ENCODE data around the gene LUZP2.

Gene LUZP2

GRCh38 chr11:25094085-25094802 lies 597.4 kb downstream of the LUZP2 start:
- Histone ChIP-seq H3K9me3 (ENCODE audit: severe bottlenecking) (no peaks in the 10 kb centered on the region), H3K27me3 (ENCODE audit: insufficient read depth, low read depth, severe bottlenecking) (no peaks in the 10 kb centered on the region), H3K4me3 (ENCODE audit: low read depth, low read length) (no peak overlapping the region), H3K36me3 (no peaks in the 10 kb centered on the region), H3K27ac (no peak overlapping the region)
- DNase-seq: peak; percentile 6
- TF ChIP-seq, protein P1, sequence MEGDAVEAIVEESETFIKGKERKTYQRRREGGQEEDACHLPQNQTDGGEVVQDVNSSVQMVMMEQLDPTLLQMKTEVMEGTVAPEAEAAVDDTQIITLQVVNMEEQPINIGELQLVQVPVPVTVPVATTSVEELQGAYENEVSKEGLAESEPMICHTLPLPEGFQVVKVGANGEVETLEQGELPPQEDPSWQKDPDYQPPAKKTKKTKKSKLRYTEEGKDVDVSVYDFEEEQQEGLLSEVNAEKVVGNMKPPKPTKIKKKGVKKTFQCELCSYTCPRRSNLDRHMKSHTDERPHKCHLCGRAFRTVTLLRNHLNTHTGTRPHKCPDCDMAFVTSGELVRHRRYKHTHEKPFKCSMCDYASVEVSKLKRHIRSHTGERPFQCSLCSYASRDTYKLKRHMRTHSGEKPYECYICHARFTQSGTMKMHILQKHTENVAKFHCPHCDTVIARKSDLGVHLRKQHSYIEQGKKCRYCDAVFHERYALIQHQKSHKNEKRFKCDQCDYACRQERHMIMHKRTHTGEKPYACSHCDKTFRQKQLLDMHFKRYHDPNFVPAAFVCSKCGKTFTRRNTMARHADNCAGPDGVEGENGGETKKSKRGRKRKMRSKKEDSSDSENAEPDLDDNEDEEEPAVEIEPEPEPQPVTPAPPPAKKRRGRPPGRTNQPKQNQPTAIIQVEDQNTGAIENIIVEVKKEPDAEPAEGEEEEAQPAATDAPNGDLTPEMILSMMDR (IDR thresholded peaks at IDR 0.05; ENCODE audit: low read depth, low read length): no peak

DNA sequence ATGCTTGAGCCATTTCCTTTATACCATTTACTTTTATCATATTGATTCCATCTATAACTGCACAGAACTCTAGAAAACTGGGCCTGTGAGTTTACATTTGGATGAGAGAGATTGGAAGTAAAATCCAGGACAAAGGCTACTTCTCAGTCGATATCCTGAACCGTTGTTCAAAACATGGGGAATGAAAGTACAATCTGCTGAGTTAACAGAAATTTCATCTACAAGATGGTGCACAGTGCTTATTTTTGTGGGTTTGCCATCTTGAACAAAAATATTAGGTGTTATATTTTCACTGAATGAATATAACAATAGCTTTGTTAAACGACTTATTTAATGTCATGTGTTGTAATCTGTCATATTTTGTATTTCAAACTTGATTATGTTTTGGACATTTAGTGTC lies 622.6 kb downstream of the LUZP2 start:
- Histone ChIP-seq H3K9me3 (ENCODE audit: severe bottlenecking) (no peaks in the 10 kb centered on the region), H3K36me3 (no peaks in the 10 kb centered on the region), H3K27me3 (ENCODE audit: insufficient read depth, low read depth, severe bottlenecking) (no peaks in the 10 kb centered on the region), H3K27ac (no peak overlapping the region), H3K4me3 (ENCODE audit: low read depth, low read length) (no peak overlapping the region)
- DNase-seq: no peak
- TF ChIP-seq, protein P1 (IDR thresholded peaks at IDR 0.05; ENCODE audit: low read depth, low read length): no peak
